SK-N-SH (cell line): Measurements from ENCODE around the gene TPRX1. TPM values are rescaled to one million over a fixed set of nuclear protein-coding genes. Genes with fewer than 3 reads are reported as not detected.

Source experiments
- CTCF ChIA-PET: fragments of 300-600, 350-600 bp; formaldehyde crosslinking; extraction: SDS; loops from one replicate; lab custom pipeline; 2021; lab: Yijun Ruan, JAX
- POLR2A ChIA-PET: fragments of 350-600 bp; sonication (Branson Sonifier 250); formaldehyde crosslinking; extraction: SDS; loops from one replicate; lab custom pipeline; 2020; ENCODE audit warnings: antibody characterized with exemption, inconsistent platforms; lab: Yijun Ruan, JAX
- DNase-seq: peaks from one replicate; pipeline ENCODE4 v3.0.0; 2012
- H2AFZ ChIP-seq: fragments of 200-600 bp; sonication (generic); 2 replicates; pipeline ENCODE4 v1.8.1; 2016; ENCODE audit warnings: antibody characterized with exemption, mild to moderate bottlenecking, low read depth
- H3F3A ChIP-seq: fragments of 200-600 bp; sonication (generic); replicated peaks from 2 replicates; pipeline ENCODE3; 2016; ENCODE audit warnings: antibody characterized with exemption, mild to moderate bottlenecking; ENCODE audit not compliant: insufficient read depth
- H3K27ac ChIP-seq, 2 experiments: fragments of 200-500 bp in 1 of 2; fragments of 200-600 bp in 1 of 2; sonication (Bioruptor generic) in 1 of 2; sonication (generic), shearing (Covaris generic) in 1 of 2; 2 replicates each; pipeline versions ENCODE4 v1.5.1 to v1.6.1; 2014 to 2016; ENCODE audit warnings: low read depth in 2 of 2, inconsistent platforms in 1 of 2, low read length in 1 of 2, mild to moderate bottlenecking in 1 of 2, mixed read lengths in 1 of 2
- H3K27me3 ChIP-seq: fragments of 200-600 bp; sonication (generic), shearing (Covaris generic); 2 replicates; pipeline ENCODE4 v1.6.1; 2016; ENCODE audit warnings: mixed run types; ENCODE audit not compliant: insufficient read depth
- H3K36me3 ChIP-seq, 2 experiments: fragments of 200-500 bp in 1 of 2; fragments of 200-600 bp in 1 of 2; sonication (Bioruptor generic) in 1 of 2; sonication (generic) in 1 of 2; replicated peaks in 1 of 2; 2 replicates each; pipeline versions ENCODE3 to v1.5.1; 2014 to 2016; ENCODE audit warnings: low read length in 1 of 2, mild to moderate bottlenecking in 1 of 2; ENCODE audit not compliant: insufficient read depth in 2 of 2, control insufficient read depth in 1 of 2
- H3K4me1 ChIP-seq, 2 experiments: fragments of 200-500 bp in 1 of 2; fragments of 200-600 bp in 1 of 2; sonication (Bioruptor generic) in 1 of 2; sonication (generic), shearing (Covaris generic) in 1 of 2; 2 replicates each; pipeline versions ENCODE4 v1.5.1 to v1.6.1; 2014 to 2016; ENCODE audit warnings: low read depth in 1 of 2, low read length in 1 of 2, mixed run types in 1 of 2; ENCODE audit not compliant: insufficient read depth in 2 of 2, control insufficient read depth in 1 of 2
- H3K4me2 ChIP-seq: fragments of 200-600 bp; sonication (generic), shearing (Covaris generic); 2 replicates; pipeline ENCODE4 v1.6.1; 2017; ENCODE audit warnings: mixed run types
- H3K4me3 ChIP-seq, 2 experiments: fragments of 200-500 bp in 1 of 2; fragments of 200-600 bp in 1 of 2; sonication (Bioruptor generic) in 1 of 2; sonication (generic), shearing (Covaris generic) in 1 of 2; 2 replicates each; pipeline versions ENCODE4 v1.5.1 to v1.8.1; 2014 to 2016; ENCODE audit warnings: low read depth in 2 of 2, inconsistent platforms in 1 of 2, low read length in 1 of 2, mild to moderate bottlenecking in 1 of 2, mixed read lengths in 1 of 2, moderate library complexity in 1 of 2
- H3K79me2 ChIP-seq: fragments of 200-600 bp; sonication (generic); 2 replicates; pipeline ENCODE4 v1.8.1; 2017; ENCODE audit warnings: mild to moderate bottlenecking; ENCODE audit not compliant: insufficient read depth
- H3K9ac ChIP-seq: fragments of 200-600 bp; sonication (generic); 2 replicates; pipeline ENCODE4 v1.6.1; 2017; ENCODE audit warnings: mixed run types
- H3K9me2 ChIP-seq: fragments of 200-600 bp; sonication (generic); 2 replicates; pipeline ENCODE4 v1.6.1; 2017; ENCODE audit warnings: mixed run types
- H3K9me3 ChIP-seq: fragments of 200-600 bp; sonication (generic); 2 replicates; pipeline ENCODE4 v1.6.1; 2017; ENCODE audit warnings: mixed run types, mild to moderate bottlenecking, moderate library complexity
- H4K20me1 ChIP-seq: fragments of 200-600 bp; sonication (generic); 2 replicates; pipeline ENCODE4 v1.6.1; 2017; ENCODE audit warnings: mild to moderate bottlenecking, mixed run types; ENCODE audit not compliant: insufficient read depth
- CHD2 ChIP-seq: fragments of 150-350 bp; IDR thresholded peaks from 2 replicates; pipeline ENCODE4 v1.6.1; 2018; ENCODE audit warnings: low read length; ENCODE audit not compliant: partially characterized antibody
- ELF1 ChIP-seq: IDR thresholded peaks from 2 replicates; pipeline ENCODE4 v1.4.0; 2012
- EZH2phosphoT487 ChIP-seq: fragments of 200-600 bp; sonication (generic); IDR thresholded peaks from 2 replicates; pipeline ENCODE4 v1.6.1; 2017; ENCODE audit warnings: low read depth, mixed run types, mild to moderate bottlenecking, antibody characterized with exemption, moderate library complexity, borderline replicate concordance
- FOSL2 ChIP-seq: IDR thresholded peaks from 2 replicates; pipeline ENCODE4 v1.4.0; 2012; ENCODE audit warnings: low read depth, mild to moderate bottlenecking, moderate library complexity, borderline replicate concordance
- FOXM1 ChIP-seq: IDR thresholded peaks from 2 replicates; pipeline ENCODE4 v1.4.0; 2012; ENCODE audit warnings: low read depth, mild to moderate bottlenecking
- GABPA ChIP-seq: IDR thresholded peaks from 2 replicates; pipeline ENCODE4 v1.4.0; 2012; ENCODE audit warnings: low read depth, mild to moderate bottlenecking
- GATA2 ChIP-seq: sonication (generic); formaldehyde crosslinking; IDR thresholded peaks from 2 replicates; pipeline ENCODE4 v1.5.0; 2020; ENCODE audit warnings: mild to moderate bottlenecking, missing genetic modification reagents
- JUND ChIP-seq: IDR thresholded peaks from 2 replicates; pipeline ENCODE4 v1.4.0; 2012
- MEF2A ChIP-seq: IDR thresholded peaks from 2 replicates; pipeline ENCODE4 v1.4.0; 2012; ENCODE audit warnings: low read depth, borderline replicate concordance
- MXI1 ChIP-seq: IDR thresholded peaks from 2 replicates; pipeline ENCODE4 v1.6.1; 2012; ENCODE audit warnings: mild to moderate bottlenecking, low read depth, low read length, improper control_type of control experiment
- NRF1 ChIP-seq: IDR thresholded peaks from 2 replicates; pipeline ENCODE4 v1.6.1; 2012; ENCODE audit warnings: low read depth, mild to moderate bottlenecking, low read length
- POLR2AphosphoS5 ChIP-seq: IDR thresholded peaks from 2 replicates; pipeline ENCODE4 v1.6.1; 2012; ENCODE audit warnings: low read depth, low read length
- RAD21 ChIP-seq: IDR thresholded peaks from 2 replicates; pipeline ENCODE4 v1.6.1; 2012; ENCODE audit warnings: mild to moderate bottlenecking, low read length
- TAF1 ChIP-seq: IDR thresholded peaks from 2 replicates; pipeline ENCODE4 v1.6.1; 2012; ENCODE audit warnings: low read depth, mild to moderate bottlenecking, low read length, moderate library complexity, borderline replicate concordance
- YY1 ChIP-seq: IDR thresholded peaks from 2 replicates; pipeline ENCODE4 v1.4.0; 2012; ENCODE audit warnings: low read depth, mild to moderate bottlenecking
- WGBS: methylation state at CpG from one replicate; pipeline ENCODE4 v1.1.6; 2017; ENCODE audit warnings: low lambda C conversion rate; 5-methylcytosine and 5-hydroxymethylcytosine counted together
- polyA plus RNA-seq, 3 experiments: library from polyadenylated mRNA; depleted of rRNA; stranded (reverse); fragments of >200 nt; gene quantifications; 2 replicates each; pipeline ENCODE4 v1.2.3, GENCODE V29; 2012
- TF ChIP-seq, protein P1 (sequence below): fragments of 150-350 bp; IDR thresholded peaks from 2 replicates; pipeline ENCODE4 v1.6.1; 2017; ENCODE audit warnings: antibody characterized with exemption, low read length, low read depth, borderline replicate concordance
- TF ChIP-seq, protein P2 (sequence below): fragments of 150-350 bp; IDR thresholded peaks from 2 replicates; pipeline ENCODE4 v1.6.1; 2016; ENCODE audit warnings: mild to moderate bottlenecking, low read depth, low read length
- TF ChIP-seq, protein P3 (sequence below): IDR thresholded peaks from 2 replicates; pipeline ENCODE4 v1.4.0; 2012; ENCODE audit warnings: low read depth, borderline replicate concordance
- TF ChIP-seq, protein P4 (sequence below): IDR thresholded peaks from 2 replicates; pipeline ENCODE4 v1.6.1; 2012; ENCODE audit warnings: mild to moderate bottlenecking, low read depth, low read length, moderate library complexity
- TF ChIP-seq, protein P5 (sequence below): IDR thresholded peaks from 2 replicates; pipeline ENCODE4 v1.4.0; 2012; ENCODE audit warnings: low read depth

Gene TPRX1
- polyA plus RNA-seq, 1 of the 3 experiments (the other 2 are of a cell fraction) = not detected

DNA sequence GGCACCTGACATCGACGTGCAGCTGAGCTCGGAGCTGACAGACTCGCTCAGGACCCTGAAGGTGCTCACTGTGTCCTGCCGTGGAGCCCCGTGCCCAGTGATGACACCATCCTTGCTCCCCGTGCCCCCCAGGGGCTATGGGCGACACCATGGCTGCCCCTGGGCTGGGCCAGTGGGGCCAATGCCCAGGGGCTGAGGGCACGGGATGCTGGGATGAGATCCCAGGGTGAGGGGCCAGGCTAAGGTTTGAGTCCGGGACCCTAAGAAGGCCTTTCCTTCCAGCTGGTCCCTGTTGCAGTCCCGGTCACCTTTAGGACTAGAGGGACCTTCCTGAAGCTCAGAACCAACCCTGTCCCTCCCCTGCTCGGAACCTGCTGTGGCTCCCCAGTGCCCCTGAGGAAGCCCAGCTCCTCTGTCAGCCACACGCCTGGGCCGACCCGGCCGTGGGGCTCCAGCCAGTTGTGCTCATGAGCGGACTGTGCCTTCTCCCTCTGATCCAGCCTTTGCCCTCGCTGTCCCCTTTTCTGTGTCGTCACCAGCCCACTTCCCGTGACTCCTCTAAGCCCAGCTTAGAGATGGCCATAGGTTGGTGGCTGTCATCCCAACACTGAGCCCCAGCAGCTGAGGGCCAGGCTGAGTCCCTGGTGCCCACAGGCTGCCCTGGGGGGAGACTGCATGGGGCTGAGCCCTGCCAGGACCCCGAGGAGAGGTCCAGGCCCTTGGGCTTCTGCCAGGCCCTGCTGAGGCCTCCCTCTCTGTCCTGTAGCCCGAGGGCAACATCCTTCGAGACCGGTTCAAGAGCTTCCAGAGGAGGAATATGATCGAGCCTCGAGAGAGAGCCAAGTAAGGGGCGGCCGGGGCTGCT, 48.4 kb downstream of the TPRX1 start:
- Histone ChIP-seq H3K27me3 (no peaks in the 10 kb centered on the region), H2AFZ (no peak overlapping the region), H3K79me2 (no peaks in the 10 kb centered on the region), H3K4me2 (no peak overlapping the region), H3K9me3 (no peaks in the 10 kb centered on the region), H3K9ac (no peak overlapping the region), H3K4me3 (no peak overlapping the region), H3F3A (peaks cover 12% of the 10 kb centered on the region), H4K20me1 (peaks cover 3% of the 10 kb centered on the region; the same call in 1 of the 2 replicates), H3K4me1 (no peaks in the 10 kb centered on the region), H3K9me2 (no peaks in the 10 kb centered on the region), H3K27ac (no peak overlapping the region), H3K36me3 (peaks cover 25 to 63% of the 10 kb centered on the region in 2 experiments)
- CTCF ChIA-PET = interaction anchor here (0.6 to 2.0 kb wide), 6 partner anchors 10 to 1044 kb away, joined by 3 to 7 read pairs (median 6); partner anchors contain the start of genes EHD2 and NOP53
- 89% methylated on average over 22 of the region's 28 CpGs for WGBS
- TF ChIP-seq EZH2phosphoT487 = no peak
- no peak for TF ChIP-seq POLR2AphosphoS5
- no peak for TF ChIP-seq CHD2
- TF ChIP-seq MEF2A = no peak
- TF ChIP-seq RAD21 = no peak
- no peak for TF ChIP-seq JUND
- TF ChIP-seq, protein P1, sequence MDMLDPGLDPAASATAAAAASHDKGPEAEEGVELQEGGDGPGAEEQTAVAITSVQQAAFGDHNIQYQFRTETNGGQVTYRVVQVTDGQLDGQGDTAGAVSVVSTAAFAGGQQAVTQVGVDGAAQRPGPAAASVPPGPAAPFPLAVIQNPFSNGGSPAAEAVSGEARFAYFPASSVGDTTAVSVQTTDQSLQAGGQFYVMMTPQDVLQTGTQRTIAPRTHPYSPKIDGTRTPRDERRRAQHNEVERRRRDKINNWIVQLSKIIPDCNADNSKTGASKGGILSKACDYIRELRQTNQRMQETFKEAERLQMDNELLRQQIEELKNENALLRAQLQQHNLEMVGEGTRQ = no peak
- TF ChIP-seq FOSL2 = no peak
- no peak for TF ChIP-seq FOXM1
- POLR2A ChIA-PET = no interaction called here
- no peak for DNase-seq

DNA sequence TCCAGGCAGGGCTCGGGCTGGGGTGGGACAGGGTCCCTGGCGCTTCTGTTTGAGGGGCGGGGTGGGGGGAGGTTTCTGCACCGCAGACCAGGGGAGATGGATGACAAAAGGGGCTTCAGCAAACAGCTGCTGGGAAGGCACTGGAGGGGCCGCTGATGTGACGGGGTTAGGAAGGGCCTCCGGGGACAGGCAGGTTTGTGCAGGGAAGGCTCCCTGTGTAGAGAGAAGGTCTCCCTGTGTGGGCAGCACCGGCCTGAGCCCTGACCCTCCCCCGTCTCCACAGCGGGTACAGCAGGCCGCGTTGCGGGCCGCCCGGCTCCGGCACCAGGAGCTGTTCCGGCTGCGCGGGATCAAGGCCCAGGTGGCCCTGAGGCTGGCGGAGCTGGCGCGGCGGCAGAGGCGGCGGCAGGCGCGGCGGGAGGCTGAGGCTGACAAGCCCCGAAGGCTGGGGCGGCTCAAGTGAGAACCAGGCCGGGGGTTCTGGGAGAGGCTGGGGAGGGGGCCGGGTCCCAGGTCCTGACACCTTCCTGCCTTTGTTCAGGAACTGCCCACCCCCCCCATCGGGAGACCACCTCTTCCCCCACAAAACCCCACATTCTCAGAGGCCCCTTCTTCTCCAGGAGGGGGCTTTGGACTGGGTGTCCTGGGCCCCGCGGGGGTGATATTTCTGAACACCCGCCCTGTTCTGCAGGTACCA, 49.1 kb downstream of the TPRX1 start:
- Histone ChIP-seq H2AFZ (no peak overlapping the region), H3K9me3 (no peaks in the 10 kb centered on the region), H3F3A (peaks cover 7% of the 10 kb centered on the region), H3K4me3 (no peak overlapping the region), H3K4me2 (no peak overlapping the region), H3K36me3 (peaks cover 31 to 71% of the 10 kb centered on the region in 2 experiments), H3K27ac (no peak overlapping the region), H3K4me1 (no peaks in the 10 kb centered on the region), H3K9me2 (no peaks in the 10 kb centered on the region), H3K27me3 (no peaks in the 10 kb centered on the region), H4K20me1 (peaks cover 7% of the 10 kb centered on the region; the same call in 1 of the 2 replicates), H3K9ac (no peak overlapping the region), H3K79me2 (no peaks in the 10 kb centered on the region)
- POLR2A ChIA-PET = interaction anchor here (0.6 kb wide), 1 partner anchor 10 kb away, joined by 4 read pairs; no protein-coding TSS in a partner anchor
- CTCF ChIA-PET = interaction anchor here (1.3 to 2.0 kb wide), 3 partner anchors 10 to 55 kb away, joined by 6 to 7 read pairs (median 6); partner anchors contain the start of genes EHD2 and NOP53
- WGBS = 89% methylated on average over 5 of the region's 36 CpGs
- no peak for DNase-seq
- TF ChIP-seq, protein P2, sequence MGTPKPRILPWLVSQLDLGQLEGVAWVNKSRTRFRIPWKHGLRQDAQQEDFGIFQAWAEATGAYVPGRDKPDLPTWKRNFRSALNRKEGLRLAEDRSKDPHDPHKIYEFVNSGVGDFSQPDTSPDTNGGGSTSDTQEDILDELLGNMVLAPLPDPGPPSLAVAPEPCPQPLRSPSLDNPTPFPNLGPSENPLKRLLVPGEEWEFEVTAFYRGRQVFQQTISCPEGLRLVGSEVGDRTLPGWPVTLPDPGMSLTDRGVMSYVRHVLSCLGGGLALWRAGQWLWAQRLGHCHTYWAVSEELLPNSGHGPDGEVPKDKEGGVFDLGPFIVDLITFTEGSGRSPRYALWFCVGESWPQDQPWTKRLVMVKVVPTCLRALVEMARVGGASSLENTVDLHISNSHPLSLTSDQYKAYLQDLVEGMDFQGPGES = no peak
- TF ChIP-seq MXI1 (no peak), GATA2 (no peak), TAF1 (no peak), GABPA (no peak), ELF1 (no peak), YY1 (no peak), RAD21 (no peak), NRF1 (no peak)
- TF ChIP-seq, protein P3, sequence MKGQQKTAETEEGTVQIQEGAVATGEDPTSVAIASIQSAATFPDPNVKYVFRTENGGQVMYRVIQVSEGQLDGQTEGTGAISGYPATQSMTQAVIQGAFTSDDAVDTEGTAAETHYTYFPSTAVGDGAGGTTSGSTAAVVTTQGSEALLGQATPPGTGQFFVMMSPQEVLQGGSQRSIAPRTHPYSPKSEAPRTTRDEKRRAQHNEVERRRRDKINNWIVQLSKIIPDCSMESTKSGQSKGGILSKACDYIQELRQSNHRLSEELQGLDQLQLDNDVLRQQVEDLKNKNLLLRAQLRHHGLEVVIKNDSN = no peak
- TF ChIP-seq, protein P4, sequence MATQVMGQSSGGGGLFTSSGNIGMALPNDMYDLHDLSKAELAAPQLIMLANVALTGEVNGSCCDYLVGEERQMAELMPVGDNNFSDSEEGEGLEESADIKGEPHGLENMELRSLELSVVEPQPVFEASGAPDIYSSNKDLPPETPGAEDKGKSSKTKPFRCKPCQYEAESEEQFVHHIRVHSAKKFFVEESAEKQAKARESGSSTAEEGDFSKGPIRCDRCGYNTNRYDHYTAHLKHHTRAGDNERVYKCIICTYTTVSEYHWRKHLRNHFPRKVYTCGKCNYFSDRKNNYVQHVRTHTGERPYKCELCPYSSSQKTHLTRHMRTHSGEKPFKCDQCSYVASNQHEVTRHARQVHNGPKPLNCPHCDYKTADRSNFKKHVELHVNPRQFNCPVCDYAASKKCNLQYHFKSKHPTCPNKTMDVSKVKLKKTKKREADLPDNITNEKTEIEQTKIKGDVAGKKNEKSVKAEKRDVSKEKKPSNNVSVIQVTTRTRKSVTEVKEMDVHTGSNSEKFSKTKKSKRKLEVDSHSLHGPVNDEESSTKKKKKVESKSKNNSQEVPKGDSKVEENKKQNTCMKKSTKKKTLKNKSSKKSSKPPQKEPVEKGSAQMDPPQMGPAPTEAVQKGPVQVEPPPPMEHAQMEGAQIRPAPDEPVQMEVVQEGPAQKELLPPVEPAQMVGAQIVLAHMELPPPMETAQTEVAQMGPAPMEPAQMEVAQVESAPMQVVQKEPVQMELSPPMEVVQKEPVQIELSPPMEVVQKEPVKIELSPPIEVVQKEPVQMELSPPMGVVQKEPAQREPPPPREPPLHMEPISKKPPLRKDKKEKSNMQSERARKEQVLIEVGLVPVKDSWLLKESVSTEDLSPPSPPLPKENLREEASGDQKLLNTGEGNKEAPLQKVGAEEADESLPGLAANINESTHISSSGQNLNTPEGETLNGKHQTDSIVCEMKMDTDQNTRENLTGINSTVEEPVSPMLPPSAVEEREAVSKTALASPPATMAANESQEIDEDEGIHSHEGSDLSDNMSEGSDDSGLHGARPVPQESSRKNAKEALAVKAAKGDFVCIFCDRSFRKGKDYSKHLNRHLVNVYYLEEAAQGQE = no peak
- TF ChIP-seq, protein P5, sequence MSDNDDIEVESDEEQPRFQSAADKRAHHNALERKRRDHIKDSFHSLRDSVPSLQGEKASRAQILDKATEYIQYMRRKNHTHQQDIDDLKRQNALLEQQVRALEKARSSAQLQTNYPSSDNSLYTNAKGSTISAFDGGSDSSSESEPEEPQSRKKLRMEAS = no peak
